NCI-H2081 (cell line): ENCODE results near the gene NAA10.
A peak's percentile ranks its signal among the peaks of the same experiment; 100 is the strongest.

Experiments used
- DNase-seq, 2 experiments: peaks; one replicate each; lab custom pipeline; 2025; lab: John Stamatoyannopoulos, UW

NAA10 gene

GRCh38 chrX:153927922-153928760 is 6.7 kb downstream of the NAA10 start:
- peak; percentile 88 to 93 for DNase-seq

- DNase-seq: no peak
Measured at GRCh38 chrX:153927672-153927921, 7.2 kb downstream of the NAA10 start.

GRCh38 chrX:153926858-153927671 is 7.8 kb downstream of the NAA10 start:
- peak; percentile 30 to 65 for DNase-seq

GRCh38 chrX:153926552-153926857 is 8.3 kb downstream of the NAA10 start:
- peak in 1 of 2 experiments; percentile 40 for DNase-seq

DNA sequence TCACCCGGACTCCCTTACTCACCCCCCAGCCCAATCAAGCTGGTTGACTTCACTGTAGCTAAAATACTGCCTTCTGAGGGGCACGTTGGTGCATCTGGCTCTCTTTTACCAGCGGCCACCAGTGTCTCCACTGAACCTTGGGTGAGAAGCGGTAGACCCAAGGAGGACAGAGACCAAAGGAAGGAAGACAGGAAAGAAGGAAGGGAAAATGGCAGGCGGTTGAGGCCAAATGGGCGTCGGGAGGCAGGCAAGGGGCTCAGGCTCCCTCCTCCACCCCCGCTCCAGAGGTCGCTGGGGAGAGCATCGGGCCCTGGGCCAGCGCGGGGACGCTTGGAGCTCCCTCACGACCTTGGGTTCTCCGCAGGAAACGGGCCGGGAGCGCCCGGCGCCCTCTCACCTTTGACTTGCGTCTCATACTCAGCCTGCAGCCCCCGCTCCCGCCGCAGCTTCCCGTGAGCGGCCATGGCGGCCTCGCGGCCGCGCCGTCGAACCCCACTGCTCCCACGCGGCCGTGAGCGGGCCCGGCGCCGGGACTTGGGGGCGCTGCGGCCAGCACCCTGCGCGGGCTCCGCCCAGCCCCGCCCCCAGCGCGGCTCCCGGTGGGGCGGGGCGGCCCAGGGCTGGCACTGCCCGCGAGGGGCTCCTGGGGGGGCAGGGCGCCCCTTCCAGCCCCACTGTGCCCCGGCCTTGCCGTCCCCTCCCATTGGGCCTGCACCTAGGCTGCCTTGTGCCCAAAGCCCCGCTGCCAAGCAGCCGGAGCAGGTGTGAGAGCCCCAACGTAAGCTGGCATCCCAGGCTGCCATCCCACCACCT is 8.9 kb downstream of the NAA10 start, which contains the start of gene ARHGAP4:
Gene ARHGAP4 (minus strand): TSS at position 526 of the 813 bp plus-strand sequence. CDS start 62 bp downstream, at position 464.
- DNase-seq: no peak

- no peak for DNase-seq
Measured at GRCh38 chrX:153925387-153925738, 9.5 kb downstream of the NAA10 start.

GRCh38 chrX:153924149-153924861 is 10.5 kb downstream of the NAA10 start:
- peak; percentile 12 to 45 for DNase-seq

DNA sequence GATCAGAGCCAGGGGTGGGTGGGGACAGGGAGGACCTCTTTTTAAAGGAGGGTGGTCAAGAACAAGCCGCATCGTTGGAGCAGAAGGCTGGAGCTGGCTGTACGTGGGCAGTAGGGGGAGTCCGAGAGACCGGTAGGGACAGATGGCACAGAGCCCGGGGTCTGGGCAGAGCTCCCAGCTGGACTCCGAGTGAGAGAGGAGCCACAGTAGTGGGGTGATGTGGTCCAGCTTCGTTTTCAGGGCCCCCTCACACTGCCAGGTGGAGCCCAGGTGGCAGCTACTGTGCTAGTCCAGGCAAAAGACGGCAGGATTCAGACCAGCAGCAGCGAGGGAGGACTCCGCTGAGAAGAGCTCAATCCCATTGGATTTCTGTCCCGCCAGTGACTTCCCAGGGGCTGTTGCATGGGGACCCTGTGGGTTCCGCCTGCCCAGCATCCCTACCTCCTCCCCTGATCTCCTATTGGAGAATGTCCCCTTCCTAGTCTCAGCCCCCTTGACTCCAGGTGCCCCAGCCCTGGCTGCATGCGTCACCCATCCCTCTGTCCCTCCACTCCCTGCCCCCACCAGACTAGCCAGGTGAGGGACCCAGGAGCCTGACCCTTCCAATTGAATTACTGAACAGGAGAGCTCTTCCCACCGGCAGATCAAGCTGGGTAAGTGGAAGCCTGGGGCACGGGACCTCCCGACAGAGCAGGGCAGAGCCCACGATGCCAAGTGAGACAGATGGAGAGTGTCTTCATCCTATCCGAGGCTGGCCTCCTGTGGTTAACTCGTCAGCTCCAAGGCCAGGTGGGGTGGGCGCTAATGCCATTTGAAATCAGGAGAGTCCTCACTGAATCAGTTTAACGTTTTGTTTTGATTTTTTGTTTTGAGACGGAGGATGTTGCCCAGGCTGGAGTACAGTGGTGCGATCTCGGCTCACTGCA is 11.6 kb downstream of the NAA10 start:
- DNase-seq: peak; percentile 29 to 56

- no peak for DNase-seq
Measured at GRCh38 chrX:153921511-153922446, 13.1 kb downstream of the NAA10 start.

DNA sequence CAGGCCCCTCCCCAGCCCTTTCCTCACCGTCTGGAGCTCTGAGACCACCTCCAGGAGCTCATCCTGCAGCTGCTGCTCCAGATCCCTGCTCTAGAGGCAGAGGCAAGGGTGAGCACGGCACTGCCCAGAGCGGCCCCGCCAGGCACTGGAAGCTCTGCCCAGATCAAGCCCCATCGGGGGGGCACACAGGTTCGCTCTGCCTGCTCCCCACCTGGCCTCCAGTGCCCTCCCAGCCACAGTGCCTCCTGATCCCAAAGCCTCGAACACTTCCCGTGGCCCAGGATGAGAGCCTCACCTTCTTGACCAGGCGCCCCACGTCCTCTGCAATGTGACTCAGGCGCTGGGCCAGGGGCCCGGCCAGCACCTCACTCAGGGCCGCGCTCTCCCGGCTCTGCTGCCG is 13.8 kb downstream of the NAA10 start:
- no peak for DNase-seq

DNA sequence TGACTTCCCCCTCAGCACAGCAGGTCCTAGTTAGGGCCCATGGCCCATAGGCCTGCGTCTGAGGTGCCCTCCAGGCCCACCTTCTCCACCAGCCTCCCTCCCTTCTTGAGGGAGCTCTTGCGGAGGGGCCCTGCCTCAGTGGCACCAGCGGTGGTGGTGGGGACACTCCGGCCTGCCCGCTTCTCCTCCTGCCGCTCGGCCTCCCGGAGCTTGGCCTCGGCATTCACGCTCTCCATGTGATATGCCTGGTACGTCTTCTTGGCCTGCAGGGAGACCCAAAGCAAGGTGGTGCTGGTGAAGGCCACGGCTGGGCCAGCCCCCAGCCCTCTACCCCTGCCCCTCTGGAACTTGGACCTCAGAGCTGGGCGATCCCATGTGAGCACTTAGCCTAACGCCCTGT is 14.3 kb downstream of the NAA10 start:
- no peak for DNase-seq

DNA sequence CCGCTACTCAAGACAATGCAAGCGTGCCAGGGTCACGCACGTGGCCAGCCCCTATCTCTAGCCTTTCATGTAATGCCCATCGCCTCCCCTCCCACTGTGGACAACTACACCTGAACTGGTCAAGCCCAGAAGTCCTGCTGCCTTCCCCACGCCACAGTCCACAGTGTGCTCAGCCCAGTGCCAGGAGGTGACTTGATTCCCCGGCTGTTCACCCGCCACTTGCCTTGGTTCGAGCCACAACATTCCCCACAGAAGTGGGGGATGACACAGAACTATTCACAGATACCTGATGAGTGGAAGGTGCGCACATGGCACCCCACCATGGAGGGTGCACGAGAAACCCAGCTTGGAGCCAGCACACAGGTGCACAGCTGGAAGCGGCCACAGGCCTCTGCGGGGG is 15.6 kb downstream of the NAA10 start:
- no peak for DNase-seq

GRCh38 chrX:153917869-153918268 is 17.0 kb downstream of the NAA10 start:
- DNase-seq: no peak

GRCh38 chrX:153913701-153914100 is 21.1 kb downstream of the NAA10 start:
- no peak for DNase-seq

- no peak for DNase-seq
Measured at GRCh38 chrX:153913211-153913610, 21.6 kb downstream of the NAA10 start.

DNA sequence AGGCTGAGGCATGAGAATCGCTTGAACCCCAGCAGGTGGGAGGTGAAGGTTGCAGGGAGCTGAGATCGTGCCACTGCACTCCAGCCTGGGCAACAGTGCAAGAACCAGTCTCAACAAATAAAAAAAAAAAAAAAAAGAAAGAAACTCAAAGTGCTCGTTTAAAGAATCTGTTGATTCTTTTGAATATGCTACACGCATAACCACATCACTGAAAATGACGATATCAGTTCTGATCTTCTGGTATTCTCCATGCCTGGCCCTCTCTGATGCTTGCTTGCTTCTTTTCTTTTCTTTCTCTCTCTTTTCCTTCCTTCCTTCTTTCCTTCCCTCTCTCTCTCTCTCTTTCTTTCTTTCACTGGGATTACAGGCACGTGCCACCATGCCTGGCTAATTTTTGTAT is 23.0 kb downstream of the NAA10 start:
- DNase-seq: no peak

DNA sequence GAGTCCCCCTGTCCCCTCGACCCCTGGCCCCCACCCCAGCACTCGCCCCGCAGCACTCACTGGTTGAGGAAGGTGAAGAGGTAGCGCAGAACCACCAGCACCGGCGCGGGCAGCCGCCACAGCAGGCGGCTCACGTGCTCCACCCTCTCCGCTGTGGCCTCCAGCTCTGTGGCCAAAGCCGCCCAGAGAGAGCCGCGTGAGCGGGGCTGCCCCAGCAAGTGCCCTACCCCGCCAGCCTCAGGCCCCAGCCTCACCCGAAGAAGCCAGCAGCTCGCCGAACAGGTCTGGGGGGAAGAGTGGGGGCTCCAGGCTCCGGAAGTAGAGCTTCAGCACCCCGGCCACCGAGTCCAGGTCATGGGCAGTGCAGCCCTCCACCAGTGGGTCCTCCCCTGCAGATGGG is 24.4 kb downstream of the NAA10 start:
- no peak for DNase-seq

- no peak for DNase-seq
Measured at GRCh38 chrX:153909980-153910360, 24.9 kb downstream of the NAA10 start.

- DNase-seq: no peak
Measured at GRCh38 chrX:153909024-153909979, 25.5 kb downstream of the NAA10 start.
